ENCODE results near the gene HOXB5.

DNA sequence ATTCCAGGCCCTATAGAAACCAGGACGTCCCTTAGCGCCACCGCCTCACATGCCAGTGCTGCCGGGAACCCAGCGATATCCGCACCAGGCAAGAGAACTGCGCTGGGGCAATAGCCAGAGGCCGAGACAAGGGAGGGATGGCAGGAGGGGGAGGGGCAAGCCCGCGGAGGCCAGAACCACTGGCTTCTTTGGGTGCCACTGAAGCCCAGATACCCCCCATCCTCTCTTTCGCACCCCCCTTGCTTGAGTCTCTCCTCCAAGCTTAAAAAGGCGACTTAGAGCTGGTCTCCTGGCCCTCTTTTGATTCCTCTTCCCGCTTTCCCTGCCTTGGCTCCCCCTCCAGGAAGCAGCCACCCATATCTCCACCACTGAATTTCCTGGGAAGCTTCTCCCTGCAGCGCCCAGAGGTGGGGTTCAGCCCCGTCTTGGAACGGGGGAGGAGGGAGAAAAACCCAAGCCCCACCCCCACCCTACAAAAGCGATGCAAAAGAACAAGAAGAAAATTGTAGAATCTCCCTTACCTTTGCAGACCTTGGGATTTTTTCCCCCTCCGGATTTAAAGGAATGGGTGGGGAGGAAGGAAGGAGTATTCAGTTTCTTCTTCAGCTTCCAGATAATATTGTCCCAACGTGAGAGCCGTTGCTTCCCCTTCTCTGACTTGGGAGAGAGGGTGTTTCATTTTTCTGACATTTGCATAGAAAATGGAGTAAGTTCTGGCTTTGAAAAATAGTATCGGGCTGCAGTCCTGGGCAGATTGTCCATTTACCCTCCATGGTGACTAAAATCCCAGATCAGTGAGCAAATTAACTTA lies 10.6 kb upstream of the HOXB5 start:
- TF ChIP-seq, protein P1, sequence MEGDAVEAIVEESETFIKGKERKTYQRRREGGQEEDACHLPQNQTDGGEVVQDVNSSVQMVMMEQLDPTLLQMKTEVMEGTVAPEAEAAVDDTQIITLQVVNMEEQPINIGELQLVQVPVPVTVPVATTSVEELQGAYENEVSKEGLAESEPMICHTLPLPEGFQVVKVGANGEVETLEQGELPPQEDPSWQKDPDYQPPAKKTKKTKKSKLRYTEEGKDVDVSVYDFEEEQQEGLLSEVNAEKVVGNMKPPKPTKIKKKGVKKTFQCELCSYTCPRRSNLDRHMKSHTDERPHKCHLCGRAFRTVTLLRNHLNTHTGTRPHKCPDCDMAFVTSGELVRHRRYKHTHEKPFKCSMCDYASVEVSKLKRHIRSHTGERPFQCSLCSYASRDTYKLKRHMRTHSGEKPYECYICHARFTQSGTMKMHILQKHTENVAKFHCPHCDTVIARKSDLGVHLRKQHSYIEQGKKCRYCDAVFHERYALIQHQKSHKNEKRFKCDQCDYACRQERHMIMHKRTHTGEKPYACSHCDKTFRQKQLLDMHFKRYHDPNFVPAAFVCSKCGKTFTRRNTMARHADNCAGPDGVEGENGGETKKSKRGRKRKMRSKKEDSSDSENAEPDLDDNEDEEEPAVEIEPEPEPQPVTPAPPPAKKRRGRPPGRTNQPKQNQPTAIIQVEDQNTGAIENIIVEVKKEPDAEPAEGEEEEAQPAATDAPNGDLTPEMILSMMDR (IDR thresholded peaks at IDR 0.05), result no peak
- TF ChIP-seq EZH2 (IDR thresholded peaks at IDR 0.05; ENCODE audit: borderline replicate concordance, insufficient read depth, low read depth, low read length, poor library complexity, severe bottlenecking), result no peak
